ENCODE data around the gene JMJD8.

- no peak; the same call in 1 of the 2 replicates for TF ChIP-seq POLR2AphosphoS5 (IDR thresholded peaks at IDR 0.05; ENCODE audit: low read depth)
- no peak for TF ChIP-seq CTCF (conservative IDR thresholded peaks at IDR 0.05; ENCODE audit: low read depth in 2 of 2)
- no peak for TF ChIP-seq REST (IDR thresholded peaks at IDR 0.05; ENCODE audit: unreplicated experiment)
- TF ChIP-seq STAT1 (IDR thresholded peaks at IDR 0.05; ENCODE audit: unreplicated experiment), result no peak
- TF ChIP-seq CREB1 (CRISPR knock-in tag; IDR thresholded peaks at IDR 0.05; ENCODE audit: low read depth), result no peak
- no peak for TF ChIP-seq JUNB (IDR thresholded peaks at IDR 0.05; ENCODE audit: unreplicated experiment)
- TF ChIP-seq ETS1 (IDR thresholded peaks at IDR 0.05), result no peak
- TF ChIP-seq ZNF331 (CRISPR knock-in tag; IDR thresholded peaks at IDR 0.05; ENCODE audit: low read depth), result no peak
- TF ChIP-seq ZNF114 (CRISPR knock-in tag; IDR thresholded peaks at IDR 0.05), result no peak
- no peak for TF ChIP-seq EZH2phosphoT487 (IDR thresholded peaks at IDR 0.05; ENCODE audit: unreplicated experiment)
Measured at GRCh38 chr16:677316-678190, 6.6 kb downstream of the JMJD8 start.
